ENCODE results near the gene MICAL3.
"Not testable (repeated sequence)": the region's sequence is repeated elsewhere in the genome, so short reads cannot be mapped to it uniquely, and the experiment has no call there.

Gene MICAL3

DNA sequence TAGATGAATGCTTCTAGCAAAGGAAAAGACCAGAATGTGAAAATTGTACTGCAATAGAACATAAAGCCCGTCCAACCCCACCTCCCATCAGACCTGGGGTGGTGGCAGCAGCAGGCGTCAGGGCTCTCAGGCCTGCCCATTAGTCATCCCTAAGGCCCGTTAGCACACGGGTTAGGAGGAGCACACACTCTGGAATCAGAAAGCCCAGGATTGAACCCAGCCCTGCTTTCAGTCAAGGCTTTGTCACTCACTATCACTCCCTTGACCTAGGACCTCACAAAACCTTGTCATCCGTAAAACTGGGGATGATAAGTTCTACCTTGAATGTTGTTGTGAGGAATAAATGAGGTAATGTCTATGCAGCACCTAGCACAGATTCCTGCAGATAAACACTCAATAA, 26.9 kb downstream of the MICAL3 start:
- DNase-seq: no peak

DNA sequence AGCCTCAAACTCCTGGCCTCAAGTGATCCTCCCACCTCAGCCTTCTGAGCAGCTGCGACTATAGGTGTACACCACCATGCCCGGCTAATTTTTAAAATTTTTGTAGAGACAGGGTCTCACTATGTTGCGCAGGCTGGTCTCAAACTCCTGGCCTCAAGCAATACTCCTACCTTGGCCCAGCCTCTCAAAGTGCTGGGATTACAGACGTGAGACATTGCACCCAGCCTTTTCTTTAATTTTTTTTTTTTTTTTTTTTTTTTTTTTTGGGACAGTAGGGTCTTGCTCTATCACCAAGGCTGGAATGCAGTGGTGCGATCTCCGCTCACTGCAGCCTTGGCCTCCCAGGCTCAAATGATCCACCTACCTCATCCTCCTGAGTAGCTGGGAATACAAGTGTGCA, 29.1 kb downstream of the MICAL3 start:
- DNase-seq: not testable (repeated sequence)

DNA sequence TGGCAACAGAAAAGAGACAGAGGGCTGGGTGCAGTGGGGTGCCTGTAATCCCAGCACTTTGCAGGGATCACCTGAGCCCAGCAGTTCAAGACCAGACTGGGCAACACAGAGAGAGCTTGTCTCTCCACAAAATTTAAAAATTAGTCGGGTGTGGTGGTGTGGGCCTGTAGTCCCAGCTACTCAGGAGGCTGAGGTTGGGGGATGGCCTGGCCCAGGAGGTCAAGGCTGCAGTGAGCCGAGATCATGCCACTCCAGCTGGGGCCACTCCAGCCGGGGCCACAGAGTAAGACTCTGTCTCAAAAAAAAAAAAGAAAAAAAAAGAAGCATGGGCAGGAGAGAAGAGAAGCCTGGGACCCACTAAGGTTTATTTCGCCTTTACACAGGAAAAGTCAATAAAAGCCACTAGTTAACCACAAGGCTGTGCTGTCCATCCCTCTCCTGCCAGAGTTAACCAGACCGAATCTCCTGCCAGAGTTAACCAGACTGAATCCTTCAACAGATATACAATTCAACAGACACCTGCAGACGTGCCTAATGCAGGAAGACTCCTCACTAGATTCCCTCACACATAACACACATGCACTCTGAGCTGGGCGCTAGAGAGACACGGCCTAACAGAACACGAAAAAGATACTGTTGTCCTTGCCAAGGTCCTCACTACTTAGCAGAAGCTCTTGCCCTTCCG, 29.8 kb downstream of the MICAL3 start:
- DNase-seq: no peak

DNA sequence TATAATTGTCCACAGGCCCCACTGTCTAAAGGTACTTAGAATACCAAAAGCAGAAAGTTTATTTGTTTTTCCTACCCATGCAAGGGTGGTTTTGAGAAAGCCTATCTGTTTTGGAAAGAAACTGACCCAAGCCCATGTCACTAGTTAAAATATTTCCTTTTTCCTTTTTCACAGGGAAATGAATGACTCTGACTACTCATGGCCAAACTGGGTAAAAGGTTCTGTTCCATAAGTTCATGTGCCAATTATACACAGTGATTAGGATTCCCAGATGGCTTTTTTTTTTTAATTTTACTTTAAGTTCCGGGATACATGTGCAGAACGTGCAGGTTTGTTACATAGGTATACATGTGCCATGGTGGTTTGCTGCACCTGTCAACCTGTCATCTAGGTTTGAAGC, 31.4 kb downstream of the MICAL3 start:
- not testable (repeated sequence) for DNase-seq

DNA sequence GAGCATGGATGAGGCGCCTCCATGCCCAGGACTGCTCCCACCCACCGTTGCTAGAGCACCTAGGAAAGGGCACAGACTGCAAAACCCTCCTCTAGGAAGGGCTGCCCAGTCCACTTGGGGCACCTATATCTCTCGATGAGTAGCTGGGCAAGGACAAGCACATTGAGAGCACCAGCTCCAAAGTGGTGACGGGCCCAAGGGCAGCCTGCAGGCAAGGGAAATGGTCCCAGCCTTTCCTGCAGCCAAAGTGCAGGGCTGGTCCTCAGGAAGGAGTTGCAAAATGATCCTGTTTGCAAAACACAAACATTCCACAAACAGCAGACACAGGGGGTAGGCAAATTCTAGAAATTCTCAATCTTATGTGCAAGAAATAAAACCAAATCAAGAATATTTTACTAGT, 32.4 kb downstream of the MICAL3 start:
- DNase-seq: not testable (repeated sequence)

DNA sequence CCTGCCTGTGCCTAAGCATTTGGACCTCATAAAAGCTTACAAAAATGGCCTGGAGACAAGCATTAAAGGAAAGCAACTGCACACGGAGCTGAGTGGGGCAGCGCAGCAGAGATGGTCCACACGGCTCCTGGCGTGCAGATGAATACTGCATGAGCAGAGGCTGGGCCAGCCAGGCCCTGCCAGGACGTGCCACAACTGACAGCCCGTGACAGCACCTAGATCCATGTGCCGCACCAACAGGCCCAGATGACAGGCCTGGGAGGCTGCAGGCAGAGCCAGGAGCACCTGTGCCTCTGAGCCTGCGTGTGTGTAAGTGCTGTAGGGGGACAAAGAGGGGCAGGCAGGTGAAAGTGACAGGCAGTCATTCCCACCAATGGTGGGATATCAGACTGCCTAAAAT, 33.4 kb downstream of the MICAL3 start:
- no peak for DNase-seq

DNA sequence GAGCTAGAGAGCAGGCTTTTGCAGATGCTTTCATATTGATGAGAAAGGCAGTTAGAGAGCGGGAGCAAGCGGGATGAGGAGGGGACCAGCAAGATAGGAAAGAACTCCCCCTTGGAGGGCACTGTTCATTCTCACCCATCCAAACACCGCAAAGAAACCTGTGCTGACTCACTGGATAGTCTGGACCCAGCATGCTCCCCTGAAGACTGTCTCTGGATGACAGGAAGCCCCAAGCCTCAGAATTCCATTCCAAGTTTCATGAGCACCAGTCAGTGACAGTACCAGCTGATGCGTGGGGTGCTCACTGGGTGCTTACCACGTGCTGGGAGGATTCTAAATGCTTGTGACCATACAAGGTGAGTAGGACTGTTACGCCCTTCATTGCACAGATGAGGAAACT, 34.2 kb downstream of the MICAL3 start:
- no peak for DNase-seq

DNA sequence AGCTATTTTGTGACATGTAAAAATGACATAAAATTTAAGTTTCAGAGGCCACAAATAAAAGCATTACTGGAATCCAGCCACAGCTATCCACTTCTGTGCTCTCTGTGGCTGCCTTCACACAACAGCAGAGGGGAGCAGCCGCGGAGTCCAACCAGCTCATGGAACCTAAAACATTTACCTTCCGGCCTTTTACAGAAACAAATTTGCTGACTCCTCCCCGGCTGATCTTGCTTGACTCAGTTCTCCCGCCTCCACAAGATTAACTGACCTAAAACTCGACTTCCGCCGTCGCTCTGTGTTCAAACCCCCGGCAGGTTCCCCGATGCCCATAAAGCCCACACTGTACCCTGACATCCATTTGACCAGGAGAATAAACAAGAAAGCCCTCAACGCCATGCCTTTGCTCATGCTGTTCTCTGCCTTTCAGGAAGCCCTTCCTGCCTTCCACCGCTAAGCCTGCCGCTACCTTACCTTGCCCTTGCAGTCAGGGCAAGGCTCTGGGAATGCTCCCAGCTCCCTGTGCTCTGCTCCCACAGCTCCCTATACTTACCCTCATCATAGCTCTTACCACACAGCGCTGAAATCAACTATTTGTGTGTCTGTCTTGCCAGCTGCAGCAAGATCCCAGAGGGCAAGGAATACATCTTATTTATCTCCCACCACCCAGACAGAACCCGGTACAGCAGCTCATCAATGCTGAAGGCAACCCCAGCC, 35.4 kb downstream of the MICAL3 start:
- DNase-seq: no peak

DNA sequence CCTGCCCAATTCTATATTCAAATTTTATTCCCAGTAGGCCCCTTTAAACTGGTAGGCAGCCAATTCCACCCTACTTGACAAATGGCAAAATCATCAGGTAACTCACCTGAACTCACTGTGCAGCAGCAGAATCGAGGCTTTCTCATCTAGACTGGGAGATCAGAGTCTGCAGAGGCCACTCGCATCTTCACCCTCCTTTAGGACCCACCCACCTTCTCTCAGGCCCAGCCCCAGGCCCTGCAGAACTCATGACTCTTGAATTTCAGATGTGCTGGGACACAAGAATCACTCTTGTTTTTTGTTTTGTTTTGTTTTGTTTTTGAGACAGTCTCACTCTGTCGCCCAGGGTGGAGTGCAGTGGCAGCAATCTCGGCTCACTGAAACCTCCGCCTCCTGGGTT, 38.8 kb downstream of the MICAL3 start:
- DNase-seq: no peak

DNA sequence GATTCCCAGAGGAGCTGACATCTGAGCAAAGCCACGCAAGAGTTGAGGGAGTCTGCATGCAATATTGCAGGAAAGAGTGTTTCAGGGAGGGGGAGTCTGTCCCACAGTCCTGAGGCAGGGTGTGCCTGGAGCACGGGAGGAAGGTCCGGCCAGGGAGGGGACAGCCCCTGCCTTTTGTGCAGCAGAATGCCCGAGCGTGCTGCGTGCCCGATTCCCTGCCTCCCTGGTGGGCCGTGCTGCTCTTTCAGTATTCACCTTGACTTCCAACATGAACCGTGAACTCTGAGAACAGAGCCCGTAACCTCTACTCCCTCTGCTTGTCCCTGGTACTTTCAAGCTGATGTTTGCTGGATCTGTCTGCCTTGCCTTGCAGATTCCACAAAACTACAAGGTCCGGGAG, 39.3 kb downstream of the MICAL3 start:
- DNase-seq: not testable (repeated sequence)

DNA sequence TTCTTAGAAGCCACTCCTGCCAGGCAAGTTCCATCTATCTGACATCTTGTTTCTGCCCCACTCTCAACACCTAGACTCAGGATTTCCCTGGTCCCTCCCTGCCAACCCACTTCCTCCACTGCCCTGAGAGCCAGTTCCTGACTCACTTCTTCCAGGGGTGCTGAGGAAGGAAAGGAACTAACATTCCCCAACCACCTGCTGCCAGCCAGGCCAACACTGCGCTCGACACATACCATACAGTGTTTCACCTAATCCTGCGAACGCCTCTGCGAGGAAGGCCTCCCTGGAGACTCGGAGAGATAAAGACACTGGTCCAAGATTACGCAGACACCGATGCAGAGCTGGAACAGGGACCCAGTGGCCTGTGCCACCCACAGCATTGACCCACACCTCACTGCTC, 40.2 kb downstream of the MICAL3 start:
- DNase-seq: no peak

DNA sequence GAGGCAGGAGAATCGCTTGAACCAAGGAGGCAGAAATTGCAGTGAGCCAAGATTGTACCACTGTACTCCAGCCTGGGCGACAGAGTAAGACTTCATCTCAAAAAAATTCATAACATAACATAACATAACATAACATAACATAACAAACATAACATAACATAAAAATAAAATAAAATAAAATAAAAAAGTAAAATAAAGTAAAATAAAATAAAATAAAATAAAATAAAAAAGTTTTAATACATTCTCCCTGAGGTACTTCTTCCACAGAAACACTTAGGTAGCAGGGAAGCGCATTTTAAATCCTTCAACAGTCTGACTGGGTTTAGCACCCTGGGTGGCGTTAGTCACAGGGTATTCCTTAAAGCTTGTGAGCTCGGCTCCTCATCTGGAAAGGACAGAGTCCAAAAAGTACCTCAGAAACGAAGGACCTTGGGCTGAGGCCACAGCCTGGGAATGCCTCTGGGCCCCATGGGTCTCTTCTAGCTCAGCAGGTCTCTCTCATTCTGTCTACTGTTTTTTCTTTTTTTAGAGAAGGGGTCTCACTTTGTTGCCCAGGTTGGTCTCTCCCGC, 41.7 kb downstream of the MICAL3 start:
- no peak for DNase-seq

DNA sequence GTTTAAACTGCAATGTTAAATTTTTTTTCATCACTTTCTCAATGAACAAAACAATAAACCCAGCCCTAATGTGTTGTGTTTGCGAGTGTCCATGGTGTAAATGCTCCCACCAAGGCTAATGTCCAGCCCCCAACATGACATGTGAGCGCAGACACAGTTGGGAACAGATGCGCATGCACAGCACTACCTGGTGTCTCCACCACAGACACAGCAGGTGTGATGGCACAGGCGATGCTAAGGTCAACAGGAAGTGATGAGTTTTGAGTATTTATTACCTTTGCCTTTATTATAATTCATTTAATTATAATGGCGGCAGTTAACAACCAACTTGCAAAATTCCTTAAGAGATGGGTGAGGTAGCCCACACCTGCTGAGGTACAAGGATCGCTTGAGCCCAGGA, 42.9 kb downstream of the MICAL3 start:
- no peak for DNase-seq

DNA sequence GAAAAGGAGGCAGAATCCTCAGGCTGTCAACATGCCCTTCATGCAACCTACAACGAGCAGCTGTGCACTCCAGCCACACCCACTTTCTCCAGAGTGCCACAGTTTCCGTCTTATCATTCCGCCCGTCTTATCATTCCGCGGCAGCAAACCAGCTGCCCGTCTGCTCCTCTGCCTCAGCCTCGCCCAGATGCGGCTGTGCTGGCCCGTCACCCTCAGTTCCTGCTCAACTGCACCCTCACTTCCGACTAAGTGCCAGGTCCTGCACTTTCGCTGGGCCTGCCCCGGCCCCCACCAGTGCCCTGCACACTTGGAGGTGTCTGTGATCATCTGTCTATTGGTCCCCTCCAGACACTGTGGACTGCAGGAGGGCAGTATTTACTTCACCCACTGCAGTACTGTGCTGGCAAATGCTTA, 43.7 kb downstream of the MICAL3 start:
- DNase-seq: no peak

DNA sequence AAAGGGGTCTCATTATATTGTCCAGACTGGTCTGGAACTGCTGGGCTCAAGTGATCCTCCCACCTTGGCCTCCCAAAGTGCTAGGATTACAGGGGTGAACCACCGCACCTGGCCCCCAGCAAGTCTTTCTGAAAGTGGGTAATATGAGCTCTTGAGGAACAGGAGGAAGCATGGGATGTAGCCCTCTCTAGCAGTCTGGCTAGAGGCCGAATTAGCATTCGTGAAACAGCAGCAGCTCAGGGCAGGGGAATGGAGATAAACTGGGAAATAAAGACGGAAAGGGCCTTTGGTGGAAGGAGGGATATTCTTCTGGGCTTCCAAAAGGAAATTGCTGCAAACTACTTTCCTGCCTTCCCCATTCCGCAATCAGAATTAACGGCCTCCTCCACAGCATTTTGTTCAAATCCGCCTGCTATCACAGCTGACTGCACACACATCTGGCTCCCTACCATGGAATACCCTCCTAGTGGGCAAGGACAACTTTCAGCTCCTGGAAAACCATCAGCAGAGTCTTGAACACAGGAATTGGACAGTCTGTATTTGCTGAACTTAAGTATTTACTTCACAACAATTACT, 44.3 kb downstream of the MICAL3 start:
- no peak for DNase-seq

DNA sequence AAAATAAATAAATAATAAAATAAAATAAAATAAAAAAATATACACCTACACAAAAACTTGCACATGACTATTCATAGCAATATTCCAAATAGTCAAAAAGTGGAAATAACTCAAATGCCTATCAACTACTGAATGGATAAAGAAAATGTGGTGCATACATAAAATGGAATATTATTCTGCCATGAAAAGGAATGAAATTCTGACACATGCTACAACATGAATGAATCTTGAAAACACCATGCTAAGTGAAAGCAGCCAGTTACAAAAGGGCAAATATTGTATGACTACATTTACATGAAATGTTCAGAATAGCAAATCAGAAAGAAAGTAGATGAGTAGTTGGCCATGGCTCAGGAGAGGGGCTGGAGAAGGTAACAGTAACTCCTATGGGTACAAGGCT, 46.3 kb downstream of the MICAL3 start:
- DNase-seq: no peak

DNA sequence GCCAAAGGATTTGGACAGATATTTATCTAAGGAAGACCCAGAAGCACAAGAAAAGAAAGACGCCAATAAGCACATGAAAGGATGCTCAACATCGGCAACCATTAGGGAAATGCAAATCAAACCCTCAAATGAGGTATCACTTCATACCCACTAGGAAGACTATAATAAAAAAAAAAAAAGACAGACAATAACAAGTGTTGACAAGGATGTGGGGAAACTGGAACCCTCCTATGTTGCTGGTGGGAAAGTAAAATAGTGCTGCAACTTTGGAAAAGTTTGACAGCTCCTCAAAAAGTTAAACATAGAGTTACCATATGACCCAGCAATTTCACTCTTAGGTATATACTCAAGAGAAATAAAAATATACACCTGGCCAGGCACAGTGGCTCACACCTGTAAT, 47.0 kb downstream of the MICAL3 start:
- no peak for DNase-seq

DNA sequence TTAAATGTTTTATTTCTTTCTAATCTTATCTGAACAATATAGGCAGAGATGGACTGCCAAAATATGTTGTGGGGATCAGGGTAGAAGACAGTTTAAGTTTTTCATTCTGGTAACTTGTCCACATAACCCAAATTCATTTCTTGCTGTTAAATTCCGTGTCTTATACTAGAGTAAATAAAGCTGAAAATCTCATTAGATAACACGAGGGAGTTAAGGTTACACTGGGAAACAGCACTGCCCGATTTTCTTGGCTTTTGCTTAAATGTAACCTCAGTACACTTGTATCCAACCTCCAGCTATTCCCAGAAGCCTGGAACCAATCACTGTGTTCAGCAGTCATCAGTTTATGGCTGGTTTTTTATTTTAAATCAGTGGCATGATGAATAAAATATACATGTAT, 48.2 kb downstream of the MICAL3 start:
- no peak for DNase-seq

DNA sequence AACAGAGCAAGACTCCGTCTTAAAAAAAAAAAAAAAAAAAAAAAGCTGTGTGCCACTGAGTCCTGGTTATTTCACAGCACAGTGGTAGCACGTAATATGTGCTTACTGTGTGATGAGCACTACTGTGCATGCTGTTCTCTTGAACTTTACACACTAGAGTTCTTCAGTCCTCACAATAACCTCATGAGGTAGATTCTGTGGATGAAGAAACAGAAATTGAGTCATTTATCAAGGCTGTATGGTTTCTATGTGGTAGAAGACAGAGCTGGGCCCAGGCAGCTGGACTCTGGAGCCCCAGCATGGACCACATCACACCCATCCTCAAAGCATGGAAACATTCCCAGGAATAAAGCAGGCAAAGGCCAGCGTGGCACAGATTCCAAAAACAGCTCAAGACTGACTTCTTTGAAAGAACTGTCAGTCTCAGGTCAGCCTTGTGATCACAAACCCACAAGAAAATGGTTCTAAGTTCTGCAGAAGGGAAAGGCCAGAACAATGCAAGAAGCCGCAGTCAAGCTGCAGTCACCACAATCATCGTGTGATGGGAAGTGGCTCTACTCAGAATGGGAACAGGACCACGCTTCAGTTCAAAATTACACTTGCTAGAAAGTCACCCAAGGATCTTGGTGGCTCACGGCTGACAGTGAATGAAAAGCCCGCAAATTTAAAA, 49.5 kb downstream of the MICAL3 start:
- DNase-seq: no peak

DNA sequence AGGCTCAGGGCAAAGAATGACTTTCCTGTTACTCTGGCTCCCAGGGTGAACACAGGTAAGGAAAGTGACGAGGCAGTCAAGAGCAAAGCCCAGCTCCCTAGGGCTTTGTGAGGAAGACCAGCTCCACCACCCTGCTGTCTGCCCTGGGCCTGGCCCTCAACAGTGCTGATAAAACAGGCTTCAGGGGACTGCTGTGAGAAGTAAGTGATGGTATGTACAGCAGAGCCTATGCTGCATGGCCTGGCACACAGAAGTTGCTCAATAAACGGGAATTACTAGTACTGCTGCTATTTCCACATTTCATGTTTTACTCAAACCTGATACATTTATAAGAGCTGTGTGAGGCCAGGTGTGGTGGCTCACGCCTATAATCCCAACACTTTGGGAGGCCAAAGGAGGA, 50.3 kb downstream of the MICAL3 start:
- no peak for DNase-seq

DNA sequence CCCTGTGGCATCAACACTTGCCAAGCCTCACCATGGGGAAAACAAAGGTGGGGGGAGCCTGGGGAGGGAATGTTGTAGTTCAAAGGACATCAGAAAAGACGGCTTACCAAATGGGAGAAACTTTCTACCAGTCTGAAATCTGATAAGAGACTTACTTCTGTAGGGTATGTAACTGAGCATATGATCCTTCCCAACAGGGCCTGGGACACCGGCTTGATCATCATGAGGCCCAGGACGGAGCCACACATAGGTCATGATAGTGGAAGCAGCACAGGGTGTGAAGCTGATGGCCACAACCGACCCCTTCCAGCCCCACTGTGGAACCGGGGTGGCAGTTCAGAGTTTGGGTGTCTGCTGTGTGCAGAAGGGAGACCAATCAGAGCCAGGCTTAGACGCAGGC, 51.1 kb downstream of the MICAL3 start:
- DNase-seq: no peak

DNA sequence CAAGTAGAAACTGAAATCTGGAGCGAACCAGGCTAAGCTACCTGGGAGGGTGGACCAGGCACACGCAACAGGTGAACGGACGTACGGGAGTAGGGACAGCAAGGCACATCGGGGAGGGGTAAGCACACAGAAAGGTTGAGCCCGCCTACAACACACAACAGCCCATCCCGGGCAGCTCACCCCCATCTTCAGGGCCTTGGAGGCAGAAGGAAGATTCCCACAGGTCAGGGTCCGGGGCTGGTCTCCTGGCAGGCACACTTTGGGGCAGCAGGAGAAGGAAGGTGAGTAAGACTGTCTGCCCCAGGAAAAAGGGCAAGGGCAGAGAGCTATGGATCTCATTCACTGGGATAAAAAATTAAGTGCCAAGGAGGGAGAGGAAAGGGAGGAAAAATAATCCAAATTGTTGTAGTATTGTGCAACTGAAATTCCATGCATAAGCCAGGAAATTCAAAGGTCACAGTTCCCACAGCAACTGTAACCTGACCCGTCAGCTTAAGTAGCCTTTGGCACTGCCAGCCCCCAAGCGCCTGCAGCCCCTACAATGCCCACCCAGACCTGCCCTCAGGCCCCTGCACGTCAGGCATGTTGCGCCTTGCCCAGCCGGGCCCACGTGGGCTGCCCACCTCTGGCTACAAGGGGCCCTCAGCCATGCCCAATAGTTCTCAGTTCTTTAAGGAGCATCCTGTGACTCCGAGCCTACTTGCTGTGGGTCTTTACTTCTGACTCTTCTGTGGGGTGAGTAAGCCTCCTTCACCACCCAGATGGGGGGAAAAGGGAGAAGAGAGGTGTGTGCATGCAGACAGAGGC, 51.8 kb downstream of the MICAL3 start:
- peak in 1 of 2 experiments; percentile 17 for DNase-seq

DNA sequence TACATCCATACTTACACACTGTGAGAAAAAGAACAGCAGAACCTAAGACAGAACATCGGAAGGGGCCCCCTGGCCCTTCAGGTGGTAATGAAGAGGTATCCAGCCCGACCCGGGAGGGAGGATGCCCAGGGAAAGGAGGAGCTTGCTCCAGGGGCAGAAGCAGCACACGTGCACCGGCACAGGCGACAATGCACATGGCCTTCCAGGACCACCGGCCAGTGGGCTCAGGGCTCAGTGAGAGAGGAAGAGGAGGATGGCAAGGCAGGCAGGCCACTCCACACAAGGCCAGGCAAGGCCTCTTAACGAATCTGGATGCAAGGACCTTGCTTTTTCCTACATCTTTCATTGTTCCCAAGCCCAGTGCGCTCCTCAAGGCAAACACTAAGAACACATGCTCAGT, 52.6 kb downstream of the MICAL3 start:
- no peak for DNase-seq

Measured in SW 1271 (cell line).